SK-N-SH (cell line): Measurements from ENCODE around the gene SPRED2.

Source experiments
- CHD2 ChIP-seq: fragments of 150-350 bp; IDR thresholded peaks from 2 replicates; pipeline ENCODE4 v1.6.1; 2018; ENCODE audit warnings: low read length; ENCODE audit not compliant: partially characterized antibody
- CTCF ChIP-seq: fragments of 200-600 bp; sonication (generic); IDR thresholded peaks from 2 replicates; pipeline ENCODE4 v1.6.1; 2017; ENCODE audit warnings: antibody characterized with exemption, mild to moderate bottlenecking, moderate library complexity
- ELF1 ChIP-seq: IDR thresholded peaks from 2 replicates; pipeline ENCODE4 v1.4.0; 2012
- EZH2phosphoT487 ChIP-seq: fragments of 200-600 bp; sonication (generic); IDR thresholded peaks from 2 replicates; pipeline ENCODE4 v1.6.1; 2017; ENCODE audit warnings: low read depth, mixed run types, mild to moderate bottlenecking, antibody characterized with exemption, moderate library complexity, borderline replicate concordance
- GATA2 ChIP-seq: sonication (generic); formaldehyde crosslinking; IDR thresholded peaks from 2 replicates; pipeline ENCODE4 v1.5.0; 2020; ENCODE audit warnings: mild to moderate bottlenecking, missing genetic modification reagents
- MAX ChIP-seq: IDR thresholded peaks from 2 replicates; pipeline ENCODE4 v1.4.0; 2012; ENCODE audit warnings: low read depth
- NRF1 ChIP-seq: IDR thresholded peaks from 2 replicates; pipeline ENCODE4 v1.6.1; 2012; ENCODE audit warnings: low read depth, mild to moderate bottlenecking, low read length
- POLR2AphosphoS5 ChIP-seq: IDR thresholded peaks from 2 replicates; pipeline ENCODE4 v1.6.1; 2012; ENCODE audit warnings: low read depth, low read length
- RAD21 ChIP-seq: IDR thresholded peaks from 2 replicates; pipeline ENCODE4 v1.6.1; 2012; ENCODE audit warnings: mild to moderate bottlenecking, low read length
- RFX5 ChIP-seq: IDR thresholded peaks from 2 replicates; pipeline ENCODE4 v1.6.1; 2012; ENCODE audit warnings: mild to moderate bottlenecking, improper control_type of control experiment, low read length
- RXRA ChIP-seq: IDR thresholded peaks from 2 replicates; pipeline ENCODE4 v1.4.0; 2012; ENCODE audit warnings: low read depth, mild to moderate bottlenecking, borderline replicate concordance
- TAF1 ChIP-seq: IDR thresholded peaks from 2 replicates; pipeline ENCODE4 v1.6.1; 2012; ENCODE audit warnings: low read depth, mild to moderate bottlenecking, low read length, moderate library complexity, borderline replicate concordance
- USF2 ChIP-seq: fragments of 150-350 bp; IDR thresholded peaks from 2 replicates; pipeline ENCODE4 v1.6.1; 2017; ENCODE audit warnings: antibody characterized with exemption, low read length, low read depth, borderline replicate concordance

- TF ChIP-seq NRF1: no peak
- no peak for TF ChIP-seq RFX5
- no peak for TF ChIP-seq CTCF
- TF ChIP-seq TAF1: no peak
- TF ChIP-seq USF2: no peak
- no peak for TF ChIP-seq CHD2
- no peak for TF ChIP-seq EZH2phosphoT487
- no peak for TF ChIP-seq GATA2 (CRISPR knock-in tag)
- no peak for TF ChIP-seq POLR2AphosphoS5
- TF ChIP-seq RAD21: no peak
- no peak for TF ChIP-seq RXRA
- TF ChIP-seq ELF1: no peak
- TF ChIP-seq MAX: no peak
Observed at GRCh38 chr2:65374999-65375398, 57.4 kb downstream of the SPRED2 start.
